ENCODE data around the gene NACC1.
"Not testable (repeated sequence)": the region's sequence is repeated elsewhere in the genome, so short reads cannot be mapped to it uniquely, and the experiment has no call there.

Gene NACC1

GRCh38 chr19:13181747-13182388, 63.8 kb downstream of the NACC1 start:
- DNase-seq (ENCODE audit: low read depth): peak; percentile 60
- TF ChIP-seq CTCF (conservative IDR thresholded peaks at IDR 0.05; ENCODE audit: control insufficient read depth, insufficient read depth, low read depth, low read length): no peak
- H3K4me3 ChIP-seq (ENCODE audit: control insufficient read depth, low read depth, low read length): no peak overlapping the region

GRCh38 chr19:13184926-13185325, 66.9 kb downstream of the NACC1 start:
- DNase-seq (ENCODE audit: low read depth); H3K4me3 ChIP-seq (ENCODE audit: control insufficient read depth, low read depth, low read length): not testable (repeated sequence)

GRCh38 chr19:13185763-13186657, 67.9 kb downstream of the NACC1 start:
- H3K4me3 ChIP-seq (ENCODE audit: control insufficient read depth, low read depth, low read length); DNase-seq (ENCODE audit: low read depth): not testable (repeated sequence)

- DNase-seq (ENCODE audit: low read depth); H3K4me3 ChIP-seq (ENCODE audit: control insufficient read depth, low read depth, low read length): not testable (repeated sequence)
These were observed 68.6 kb downstream of the NACC1 start for GRCh38 chr19:13186688-13187087.

GRCh38 chr19:13187419-13187818, 69.4 kb downstream of the NACC1 start:
- no peak for TF ChIP-seq CTCF (conservative IDR thresholded peaks at IDR 0.05; ENCODE audit: control insufficient read depth, insufficient read depth, low read depth, low read length)
- DNase-seq (ENCODE audit: low read depth): no peak
- no peak overlapping the region for H3K4me3 ChIP-seq (ENCODE audit: control insufficient read depth, low read depth, low read length)

GRCh38 chr19:13189600-13189999, 71.5 kb downstream of the NACC1 start:
- no peak for TF ChIP-seq CTCF (conservative IDR thresholded peaks at IDR 0.05; ENCODE audit: control insufficient read depth, insufficient read depth, low read depth, low read length)
- no peak for DNase-seq (ENCODE audit: low read depth)
- no peak overlapping the region for H3K4me3 ChIP-seq (ENCODE audit: control insufficient read depth, low read depth, low read length)
